GM12872 (cell line): ENCODE results near the gene TARS2.

Source experiments
- TF ChIP-seq, protein P1 (sequence below): IDR thresholded peaks from 3 replicates; pipeline ENCODE4 v1.5.1; 2011; ENCODE audit warnings: low read depth, mild to moderate bottlenecking, low read length, moderate library complexity; ENCODE audit not compliant: insufficient read depth

TARS2 gene

DNA sequence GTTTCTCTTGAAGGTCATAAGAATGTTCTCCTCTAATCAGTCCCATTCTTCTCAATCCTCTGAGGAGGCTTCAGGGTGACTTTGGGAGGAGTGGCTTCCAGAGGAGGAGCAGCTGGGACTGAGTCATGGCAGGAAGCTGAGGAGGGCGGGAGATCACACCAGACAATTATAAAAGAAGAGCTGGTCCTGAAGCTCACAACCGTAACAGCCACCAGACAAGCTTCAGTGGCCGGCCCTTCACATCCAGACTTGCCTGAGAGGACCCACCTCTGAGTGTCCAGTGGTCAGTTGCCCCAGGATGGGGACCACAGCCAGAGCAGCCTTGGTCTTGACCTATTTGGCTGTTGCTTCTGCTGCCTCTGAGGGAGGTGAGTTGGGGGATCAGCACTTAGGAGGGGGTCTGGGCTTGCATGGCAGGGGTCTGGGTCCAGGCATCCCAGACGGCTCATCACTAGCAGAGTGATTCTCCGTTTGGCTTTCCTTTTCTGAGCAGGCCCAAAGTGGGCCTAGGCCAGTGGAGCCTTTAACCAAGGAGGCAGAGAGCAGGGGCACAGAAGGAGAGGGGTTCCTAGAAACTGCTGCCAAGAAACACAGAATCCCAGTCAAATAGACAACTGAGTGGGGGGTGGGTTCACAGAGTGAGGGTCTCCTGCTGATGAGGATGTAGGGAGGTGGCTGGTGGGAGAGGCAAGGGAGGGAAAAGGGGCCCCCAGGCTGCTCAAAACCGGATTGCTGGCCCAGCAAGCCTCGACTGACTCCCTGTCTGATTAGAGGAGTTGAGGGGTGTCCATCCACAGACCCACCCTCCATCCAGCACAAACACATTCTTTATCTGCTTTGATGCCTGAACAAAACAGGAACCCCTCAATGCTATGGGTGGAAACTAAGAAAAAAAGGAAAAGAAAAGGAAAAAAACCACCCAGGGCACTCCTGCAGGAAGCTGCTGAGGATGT, 21.0 kb downstream of the TARS2 start, which contains the start of gene ECM1:
Gene ECM1 (plus strand): TSS at position 198 of the 953 bp plus-strand sequence. CDS start 101 bp downstream, at position 299.
- TF ChIP-seq, protein P1, sequence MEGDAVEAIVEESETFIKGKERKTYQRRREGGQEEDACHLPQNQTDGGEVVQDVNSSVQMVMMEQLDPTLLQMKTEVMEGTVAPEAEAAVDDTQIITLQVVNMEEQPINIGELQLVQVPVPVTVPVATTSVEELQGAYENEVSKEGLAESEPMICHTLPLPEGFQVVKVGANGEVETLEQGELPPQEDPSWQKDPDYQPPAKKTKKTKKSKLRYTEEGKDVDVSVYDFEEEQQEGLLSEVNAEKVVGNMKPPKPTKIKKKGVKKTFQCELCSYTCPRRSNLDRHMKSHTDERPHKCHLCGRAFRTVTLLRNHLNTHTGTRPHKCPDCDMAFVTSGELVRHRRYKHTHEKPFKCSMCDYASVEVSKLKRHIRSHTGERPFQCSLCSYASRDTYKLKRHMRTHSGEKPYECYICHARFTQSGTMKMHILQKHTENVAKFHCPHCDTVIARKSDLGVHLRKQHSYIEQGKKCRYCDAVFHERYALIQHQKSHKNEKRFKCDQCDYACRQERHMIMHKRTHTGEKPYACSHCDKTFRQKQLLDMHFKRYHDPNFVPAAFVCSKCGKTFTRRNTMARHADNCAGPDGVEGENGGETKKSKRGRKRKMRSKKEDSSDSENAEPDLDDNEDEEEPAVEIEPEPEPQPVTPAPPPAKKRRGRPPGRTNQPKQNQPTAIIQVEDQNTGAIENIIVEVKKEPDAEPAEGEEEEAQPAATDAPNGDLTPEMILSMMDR, result no peak

DNA sequence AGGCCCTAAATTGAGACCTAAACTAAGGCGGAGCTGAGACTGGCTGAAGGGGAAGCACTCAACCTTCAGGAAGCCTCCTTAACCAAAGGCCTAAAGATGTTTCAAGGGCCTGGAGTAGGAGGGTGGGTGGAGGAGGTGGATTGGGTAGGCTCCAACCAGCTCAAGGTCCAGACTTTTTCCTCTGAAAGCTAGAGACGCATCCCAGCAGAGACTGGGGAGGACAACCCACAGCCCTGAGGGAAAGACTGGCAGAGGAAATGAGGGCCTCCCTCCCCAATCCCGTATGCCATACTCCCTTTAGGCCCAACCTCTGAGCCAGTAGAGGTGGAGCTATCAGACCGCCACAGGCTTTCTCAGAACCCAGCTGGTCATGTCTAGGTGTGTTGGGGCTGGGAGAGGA, 21.8 kb downstream of the TARS2 start:
- TF ChIP-seq, protein P1, result no peak

DNA sequence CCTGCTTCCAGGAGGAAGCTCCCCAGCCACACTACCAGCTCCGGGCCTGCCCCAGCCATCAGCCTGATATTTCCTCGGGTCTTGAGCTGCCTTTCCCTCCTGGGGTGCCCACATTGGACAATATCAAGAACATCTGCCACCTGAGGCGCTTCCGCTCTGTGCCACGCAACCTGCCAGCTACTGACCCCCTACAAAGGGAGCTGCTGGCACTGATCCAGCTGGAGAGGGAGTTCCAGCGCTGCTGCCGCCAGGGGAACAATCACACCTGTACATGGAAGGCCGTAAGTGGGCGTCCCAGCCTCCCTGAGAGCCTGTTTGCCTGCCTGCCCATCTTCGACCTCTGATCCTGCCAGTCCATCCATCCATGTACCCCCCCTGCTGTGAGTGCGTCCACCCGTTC, 24.3 kb downstream of the TARS2 start:
- TF ChIP-seq, protein P1, result no peak

DNA sequence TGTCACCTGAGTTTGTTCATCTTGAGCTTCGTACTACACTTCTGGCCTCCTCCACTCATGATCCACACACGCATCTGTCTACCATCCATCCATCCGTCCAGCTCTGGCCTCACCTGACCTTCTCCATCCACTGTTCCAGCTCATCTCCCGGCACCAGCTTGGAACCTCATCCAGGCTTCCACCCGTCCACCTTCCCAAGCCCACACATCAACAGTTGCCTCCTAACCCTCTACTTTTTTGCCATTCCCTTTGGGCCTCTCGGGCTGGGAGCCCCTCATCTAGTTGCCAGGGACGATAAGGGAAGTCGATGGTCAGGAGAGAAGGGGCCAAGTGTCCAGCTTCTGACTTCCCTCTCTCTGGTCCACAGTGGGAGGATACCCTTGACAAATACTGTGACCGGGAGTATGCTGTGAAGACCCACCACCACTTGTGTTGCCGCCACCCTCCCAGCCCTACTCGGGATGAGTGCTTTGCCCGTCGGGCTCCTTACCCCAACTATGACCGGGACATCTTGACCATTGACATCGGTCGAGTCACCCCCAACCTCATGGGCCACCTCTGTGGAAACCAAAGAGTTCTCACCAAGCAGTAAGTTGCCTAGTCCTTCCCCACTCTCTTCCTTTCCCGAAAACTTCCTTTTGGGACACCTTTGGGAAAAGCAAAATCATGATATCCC, 24.9 kb downstream of the TARS2 start:
- TF ChIP-seq, protein P1, result no peak

DNA sequence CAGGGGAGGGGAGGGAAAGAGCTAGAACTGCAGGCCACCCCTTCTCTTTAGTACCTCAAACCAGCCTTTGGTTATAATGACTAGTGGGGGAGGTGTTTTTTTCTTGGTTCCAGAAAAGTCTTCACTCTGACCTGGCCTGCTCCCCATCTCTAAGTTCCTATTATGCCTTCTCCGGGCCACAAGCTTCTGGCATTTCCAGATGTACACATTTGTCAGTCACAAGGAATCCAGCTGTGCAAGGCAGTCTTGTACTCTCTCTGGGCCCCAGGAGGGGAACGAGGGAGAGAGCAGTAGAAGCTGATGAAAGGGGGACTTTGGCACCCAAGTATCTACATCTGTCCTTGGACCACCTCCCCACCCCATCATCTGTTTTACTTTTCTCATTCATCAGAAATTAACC, 25.6 kb downstream of the TARS2 start:
- TF ChIP-seq, protein P1, result no peak

DNA sequence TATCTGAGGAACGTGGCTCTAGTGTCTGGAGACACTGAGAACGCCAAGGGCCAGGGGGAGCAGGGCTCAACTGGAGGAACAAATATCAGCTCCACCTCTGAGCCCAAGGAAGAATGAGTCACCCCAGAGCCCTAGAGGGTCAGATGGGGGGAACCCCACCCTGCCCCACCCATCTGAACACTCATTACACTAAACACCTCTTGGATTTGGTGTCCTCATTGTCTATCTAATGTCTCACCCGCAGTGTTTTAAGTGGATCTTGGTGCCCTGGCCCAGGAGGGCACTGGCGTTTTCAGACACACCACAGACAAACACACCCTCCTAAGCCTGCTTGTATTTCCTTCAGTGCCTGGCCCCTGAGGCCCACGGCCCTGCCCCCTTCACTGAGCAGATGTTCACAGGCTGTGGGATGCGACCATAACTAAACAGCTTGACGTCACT, 26.2 kb downstream of the TARS2 start:
- TF ChIP-seq, protein P1, result no peak

DNA sequence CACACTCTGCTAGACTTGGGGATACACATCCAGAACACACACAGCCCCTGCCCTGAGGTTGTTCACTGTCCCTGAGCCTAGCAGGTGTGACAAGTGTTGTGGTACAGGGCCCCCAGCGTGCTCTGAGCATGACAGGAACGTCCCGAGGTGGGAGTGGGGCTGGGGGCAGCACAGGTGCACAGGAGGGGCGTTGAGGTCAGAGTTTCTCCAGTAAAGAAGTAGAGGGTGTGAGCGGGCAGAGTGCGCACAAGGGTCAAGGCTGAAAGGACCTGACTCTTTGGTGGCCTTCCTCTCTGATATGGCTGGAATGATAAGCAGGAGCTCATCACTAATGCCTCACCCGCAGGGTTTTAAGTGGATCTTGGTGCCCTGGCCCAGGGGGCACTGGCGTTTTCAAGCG, 27.0 kb downstream of the TARS2 start:
- TF ChIP-seq, protein P1, result no peak
